HepG2 (cell line): ENCODE measurements around the gene RPS25. TPM values are rescaled to one million over a fixed set of nuclear protein-coding genes. Genes with fewer than 3 reads are reported as not detected.
A peak's percentile ranks its signal among the peaks of the same experiment; 100 is the strongest.

Source experiments
- ATAC-seq: fragments of 200-7000 bp; cut with Tn5 transposase; 3 replicates; pipeline ENCODE4 v1.9.1; 2020; ENCODE audit warnings: mild to moderate bottlenecking, moderate library complexity
- BruUV-seq: library from RNA; stranded (reverse); fragments of 400-500 nt; replicated peaks from 2 replicates; lab custom pipeline; 2021; lab: Mats Ljungman, UMichigan
- CTCF ChIA-PET: fragments of 300-600 bp; formaldehyde crosslinking; extraction: SDS; loops from one replicate; lab custom pipeline; 2021; ENCODE audit warnings: low total read pairs, inconsistent platforms, low intra/inter-chr PET ratio; lab: Yijun Ruan, JAX
- POLR2A ChIA-PET: fragments of 350-600 bp; sonication (Branson Sonifier 250); formaldehyde crosslinking; loops from one replicate; lab custom pipeline; 2020; ENCODE audit warnings: antibody characterized with exemption, inconsistent platforms; lab: Yijun Ruan, JAX
- DNase-seq: peaks from one replicate; pipeline ENCODE4 v3.0.0-alpha.2; 2015; ENCODE audit warnings: low spot score
- FAIRE-seq: peaks from 3 replicates; lab custom pipeline; 2011; peaks lifted over from hg19 to GRCh38; lab: Jason Lieb, UNC
- H2AFZ ChIP-seq: one replicate; pipeline ENCODE4 v1.6.1; 2011; ENCODE audit warnings: low read length, inconsistent platforms
- H3K27ac ChIP-seq: fragments of 300-600 bp; 3 replicates; pipeline ENCODE4 v1.8.0; 2011; ENCODE audit warnings: mixed run types, mild to moderate bottlenecking, mixed read lengths, low read length, inconsistent platforms; ENCODE audit not compliant: insufficient read depth; ENCODE audit errors: extremely low read length
- H3K27me3 ChIP-seq, 2 experiments: fragments of 200-600 bp in 1 of 2; 2 replicates in 1 of 2; 3 replicates in 1 of 2; pipeline versions ENCODE4 v1.6.0 to v1.8.0; 2011; ENCODE audit warnings: low read length in 2 of 2, mild to moderate bottlenecking in 2 of 2, moderate library complexity in 2 of 2, inconsistent platforms in 1 of 2; ENCODE audit not compliant: insufficient read depth in 2 of 2, control insufficient read depth in 1 of 2
- H3K36me3 ChIP-seq, 2 experiments: fragments of 200-600 bp in 1 of 2; replicated peaks in 1 of 2; 2 replicates in 1 of 2; 3 replicates in 1 of 2; pipeline versions ENCODE4 v1.5.1 to v1.8.0; 2011; ENCODE audit warnings: low read length in 2 of 2, inconsistent platforms in 1 of 2; ENCODE audit not compliant: insufficient read depth in 2 of 2, control insufficient read depth in 1 of 2
- H3K4me1 ChIP-seq: 2 replicates; pipeline ENCODE4 v1.5.1; 2012; ENCODE audit warnings: low read length, inconsistent platforms; ENCODE audit not compliant: insufficient read depth
- H3K4me2 ChIP-seq: 2 replicates; pipeline ENCODE4 v1.6.0; 2011; ENCODE audit warnings: low read depth, low read length, inconsistent platforms
- H3K4me3 ChIP-seq, 3 experiments: fragments of 200-600 bp in 1 of 3; sonication (generic), shearing (Covaris generic) in 1 of 3; replicated peaks in 1 of 3; 2 replicates each; pipeline ENCODE4 v1.5.1; 2011 to 2016; ENCODE audit warnings: low read length in 3 of 3, inconsistent platforms in 2 of 3, low read depth in 2 of 3, mild to moderate bottlenecking in 2 of 3, control low read depth in 1 of 3, mixed read lengths in 1 of 3; ENCODE audit not compliant: insufficient read depth in 1 of 3
- H3K79me2 ChIP-seq: one replicate; pipeline ENCODE4 v1.6.1; 2011; ENCODE audit warnings: low read length, inconsistent platforms; ENCODE audit not compliant: insufficient read depth
- H3K9ac ChIP-seq: 2 replicates; pipeline ENCODE4 v1.6.0; 2011; ENCODE audit warnings: mild to moderate bottlenecking, low read depth, low read length, inconsistent platforms; ENCODE audit not compliant: insufficient read depth
- H3K9me3 ChIP-seq: 2 replicates; pipeline ENCODE4 v1.5.1; 2012; ENCODE audit warnings: mild to moderate bottlenecking, low read length
- H4K20me1 ChIP-seq: 2 replicates; pipeline ENCODE4 v1.6.0; 2011; ENCODE audit warnings: inconsistent platforms, mild to moderate bottlenecking, low read length, moderate library complexity; ENCODE audit not compliant: insufficient read depth
- AFF4 ChIP-seq: sonication (generic); formaldehyde crosslinking; IDR thresholded peaks from 2 replicates; pipeline ENCODE4 v1.4.0; 2020; ENCODE audit warnings: missing genetic modification reagents
- GABPB1 ChIP-seq: IDR thresholded peaks from 2 replicates; pipeline ENCODE4 v1.6.1; 2016; ENCODE audit warnings: mild to moderate bottlenecking, missing genetic modification reagents, moderate library complexity, missing compliant biosample characterization
- HNRNPL ChIP-seq: fragments of 200-400 bp; formaldehyde crosslinking; IDR thresholded peaks from 2 replicates; pipeline ENCODE4 v1.6.1; 2017; ENCODE audit warnings: mild to moderate bottlenecking, low read depth, low read length
- IRX3 ChIP-seq: sonication (generic); formaldehyde crosslinking; IDR thresholded peaks from 2 replicates; pipeline ENCODE4 v1.8.1; 2023; ENCODE audit warnings: mild to moderate bottlenecking, low read depth, missing genetic modification reagents, borderline replicate concordance
- NFE2L2 ChIP-seq: fragments of 150-350 bp; IDR thresholded peaks from 2 replicates; pipeline ENCODE4 v1.6.1; 2014; ENCODE audit warnings: low read length
- PHF5A ChIP-seq: IDR thresholded peaks from one replicate; pipeline ENCODE4 v1.6.1; 2018; ENCODE audit warnings: low read depth, missing genetic modification reagents; ENCODE audit not compliant: unreplicated experiment
- ZBTB44 ChIP-seq: sonication (generic); formaldehyde crosslinking; IDR thresholded peaks from 2 replicates; pipeline ENCODE4 v1.4.0; 2020; ENCODE audit warnings: missing genetic modification reagents
- ZNF263 ChIP-seq: sonication (generic); formaldehyde crosslinking; IDR thresholded peaks from 2 replicates; pipeline ENCODE4 v1.4.0; 2020; ENCODE audit warnings: missing genetic modification reagents
- ZNF382 ChIP-seq: sonication (generic); formaldehyde crosslinking; IDR thresholded peaks from 2 replicates; pipeline ENCODE4 v1.5.0; 2020; ENCODE audit warnings: missing genetic modification reagents, mild to moderate bottlenecking, borderline replicate concordance
- ZNF460 ChIP-seq: sonication (generic); formaldehyde crosslinking; IDR thresholded peaks from 2 replicates; pipeline ENCODE4 v1.5.1; 2020; ENCODE audit warnings: missing genetic modification reagents, mild to moderate bottlenecking, borderline replicate concordance
- ZNF768 ChIP-seq: sonication (generic); formaldehyde crosslinking; IDR thresholded peaks from 2 replicates; pipeline ENCODE4 v1.4.0; 2020; ENCODE audit warnings: missing genetic modification reagents
- ZNF772 ChIP-seq: sonication (generic); formaldehyde crosslinking; IDR thresholded peaks from 2 replicates; pipeline ENCODE4 v1.5.0; 2020; ENCODE audit warnings: mild to moderate bottlenecking, missing genetic modification reagents
- ZSCAN12 ChIP-seq: sonication (generic); formaldehyde crosslinking; IDR thresholded peaks from 2 replicates; pipeline ENCODE4 v1.9.0; 2021; ENCODE audit warnings: mild to moderate bottlenecking, missing genetic modification reagents
- WGBS: methylation state at CpG from one replicate; pipeline ENCODE4 v1.1.6; 2017; ENCODE audit warnings: low lambda C conversion rate; 5-methylcytosine and 5-hydroxymethylcytosine counted together
- in situ Hi-C: cut with HindIII; loops from 2 replicates; pipeline ENCODE4 v1.10.0; 2017; ENCODE audit warnings: low pct_unique_long_range_greater_than_20kb; ENCODE audit not compliant: extremely low pct_ligation_motif_present
- intact Hi-C: fragments of 100-400 bp; cut with micrococcal nuclease; formaldehyde crosslinking; loops from one replicate; pipeline ENCODE4 v1.10.0; 2022; ENCODE audit not compliant: unreplicated experiment
- polyA plus RNA-seq, 8 experiments: library from polyadenylated mRNA; depleted of rRNA in 3 of 8; stranded (reverse) in 7 of 8; unstranded in 1 of 8; fragments of >200 nt; fragmentation: Illumina TruSeq in 4 of 8; extraction: Trizol in 4 of 8; gene quantifications; 2 replicates each; pipeline versions ENCODE4 v1.2.1 to v1.2.3, GENCODE V29; 2011 to 2016; ENCODE audit warnings: low read depth in 4 of 8, missing spikeins in 1 of 8, mixed read lengths in 1 of 8; ENCODE audit not compliant: insufficient read depth in 1 of 8
- total RNA-seq, 5 experiments: library from RNA; depleted of rRNA; stranded (reverse); fragments of >200 nt; fragmentation: Illumina TruSeq; extraction: Trizol; gene quantifications; 2 replicates each; pipeline ENCODE4 v1.2.3, GENCODE V29; 2016; ENCODE audit warnings: low read depth in 1 of 5
- TF ChIP-seq, protein P1 (sequence below): sonication (generic); formaldehyde crosslinking; IDR thresholded peaks from 2 replicates; pipeline ENCODE4 v1.4.0; 2020; ENCODE audit warnings: missing genetic modification reagents, borderline replicate concordance

RPS25 gene
- total and polyA plus RNA-seq, 2 of the 13 experiments (the other 11 are each of a cell fraction or from before 2014, with no cell fraction given) = 839 to 1,415 TPM

DNA sequence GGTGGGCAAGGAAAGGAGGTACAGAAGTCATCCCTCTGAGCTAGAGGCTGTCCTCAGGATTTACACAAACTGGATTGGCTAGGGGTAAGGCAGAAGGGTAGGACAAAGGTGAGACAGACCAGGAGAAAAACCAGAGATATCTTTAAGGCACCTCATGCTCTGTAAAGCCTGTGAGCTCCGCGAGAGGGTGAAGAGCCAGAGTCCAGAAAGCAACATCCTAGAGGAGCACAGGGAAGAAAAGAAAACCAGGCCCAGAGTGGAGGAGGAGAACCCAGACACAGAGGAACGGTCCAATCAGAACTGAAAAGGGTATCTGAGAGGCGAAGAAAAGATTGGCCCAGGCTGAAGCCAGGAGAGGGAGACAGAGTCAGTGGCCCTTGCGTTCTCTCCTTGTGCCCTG, 7.4 kb upstream of the RPS25 start:
- ATAC-seq (no peak), FAIRE-seq (no peak), DNase-seq (no peak)
- peak overlapping the region; percentile 99 for H3K4me2 ChIP-seq
- H3K4me1 ChIP-seq = peaks cover 87% of the 10 kb centered on the region
- H3K9me3 ChIP-seq = no peaks in the 10 kb centered on the region
- intact Hi-C loops = no loop called here
- H3K9ac ChIP-seq = peak overlapping the region; percentile 77
- no peak overlapping the region for H2AFZ ChIP-seq
- H3K4me3 ChIP-seq = peak overlapping the region in 1 of 3 experiments; percentile 82; a peak in 2 of 6 replicates
- H3K27me3 ChIP-seq = no peaks in the 10 kb centered on the region; a peak in 1 of 5 replicates
- 85% methylated on average over 5 of the region's 5 CpGs for WGBS
- CTCF ChIA-PET = no interaction called here
- peaks cover 5% of the 10 kb centered on the region; the same call in 1 of the 2 replicates for H4K20me1 ChIP-seq
- BruUV-seq = no TSS peak
- POLR2A ChIA-PET = interaction anchor here (1.1 to 2.8 kb wide), 4 partner anchors 10 to 60 kb away, joined by 4 to 12 read pairs (median 8); partner anchors contain the start of genes CENATAC, HMBS and VPS11
- peak overlapping the region; percentile 77 for H3K27ac ChIP-seq
- in situ Hi-C loops = no loop called here
- peaks cover 61% of the 10 kb centered on the region for H3K79me2 ChIP-seq
- peaks cover 4% of the 10 kb centered on the region in 2 experiments; a peak in 3 of 5 replicates for H3K36me3 ChIP-seq
- TF ChIP-seq ZNF263 (0 out of 2 replicates have a peak, but pooled peaks have one; percentile 48), IRX3 (0 out of 2 replicates have a peak, but pooled peaks have one; percentile 9), GABPB1 (CRISPR knock-in tag) (no peak), ZNF768 (CRISPR knock-in tag) (no peak), ZNF460 (CRISPR knock-in tag) (no peak), HNRNPL (0 out of 2 replicates have a peak, but pooled peaks have one; percentile 5), ZNF772 (0 out of 2 replicates have a peak, but pooled peaks have one; percentile 16), PHF5A (CRISPR knock-in tag) (no peak), NFE2L2 (no peak), AFF4 (no peak), ZBTB44 (CRISPR knock-in tag) (no peak), ZNF382 (CRISPR knock-in tag) (no peak), ZSCAN12 (no peak)
- TF ChIP-seq, protein P1, sequence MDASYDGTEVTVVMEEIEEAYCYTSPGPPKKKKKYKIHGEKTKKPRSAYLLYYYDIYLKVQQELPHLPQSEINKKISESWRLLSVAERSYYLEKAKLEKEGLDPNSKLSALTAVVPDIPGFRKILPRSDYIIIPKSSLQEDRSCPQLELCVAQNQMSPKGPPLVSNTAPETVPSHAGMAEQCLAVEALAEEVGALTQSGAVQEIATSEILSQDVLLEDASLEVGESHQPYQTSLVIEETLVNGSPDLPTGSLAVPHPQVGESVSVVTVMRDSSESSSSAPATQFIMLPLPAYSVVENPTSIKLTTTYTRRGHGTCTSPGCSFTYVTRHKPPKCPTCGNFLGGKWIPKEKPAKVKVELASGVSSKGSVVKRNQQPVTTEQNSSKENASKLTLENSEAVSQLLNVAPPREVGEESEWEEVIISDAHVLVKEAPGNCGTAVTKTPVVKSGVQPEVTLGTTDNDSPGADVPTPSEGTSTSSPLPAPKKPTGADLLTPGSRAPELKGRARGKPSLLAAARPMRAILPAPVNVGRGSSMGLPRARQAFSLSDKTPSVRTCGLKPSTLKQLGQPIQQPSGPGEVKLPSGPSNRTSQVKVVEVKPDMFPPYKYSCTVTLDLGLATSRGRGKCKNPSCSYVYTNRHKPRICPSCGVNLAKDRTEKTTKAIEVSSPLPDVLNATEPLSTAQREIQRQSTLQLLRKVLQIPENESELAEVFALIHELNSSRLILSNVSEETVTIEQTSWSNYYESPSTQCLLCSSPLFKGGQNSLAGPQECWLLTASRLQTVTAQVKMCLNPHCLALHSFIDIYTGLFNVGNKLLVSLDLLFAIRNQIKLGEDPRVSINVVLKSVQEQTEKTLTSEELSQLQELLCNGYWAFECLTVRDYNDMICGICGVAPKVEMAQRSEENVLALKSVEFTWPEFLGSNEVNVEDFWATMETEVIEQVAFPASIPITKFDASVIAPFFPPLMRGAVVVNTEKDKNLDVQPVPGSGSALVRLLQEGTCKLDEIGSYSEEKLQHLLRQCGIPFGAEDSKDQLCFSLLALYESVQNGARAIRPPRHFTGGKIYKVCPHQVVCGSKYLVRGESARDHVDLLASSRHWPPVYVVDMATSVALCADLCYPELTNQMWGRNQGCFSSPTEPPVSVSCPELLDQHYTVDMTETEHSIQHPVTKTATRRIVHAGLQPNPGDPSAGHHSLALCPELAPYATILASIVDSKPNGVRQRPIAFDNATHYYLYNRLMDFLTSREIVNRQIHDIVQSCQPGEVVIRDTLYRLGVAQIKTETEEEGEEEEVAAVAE = 0 out of 2 replicates have a peak, but pooled peaks have one; percentile 9
